Neural cell (in vitro differentiated cells): ENCODE measurements around the gene SDF4.
"Not testable (repeated sequence)": the region's sequence is repeated elsewhere in the genome, so short reads cannot be mapped to it uniquely, and the experiment has no call there.

Experiments used
- CTCF ChIP-seq: fragments of 450-650 bp; IDR thresholded peaks from 2 replicates; pipeline ENCODE4 v1.5.1; 2014; ENCODE audit warnings: antibody characterized with exemption, mild to moderate bottlenecking, moderate library complexity; ENCODE audit not compliant: poor library complexity, severe bottlenecking
- EP300 ChIP-seq: fragments of 450-650 bp; conservative IDR thresholded peaks from 2 replicates; pipeline ENCODE4 v1.6.1; 2014; ENCODE audit warnings: antibody characterized with exemption, mild to moderate bottlenecking, moderate library complexity; ENCODE audit not compliant: poor library complexity, severe bottlenecking
- EZH2 ChIP-seq: fragments of 200-600, 300-800 bp; shearing (Covaris generic), sonication (generic); IDR thresholded peaks from 2 replicates; pipeline ENCODE4 v1.6.1; 2014; ENCODE audit warnings: antibody characterized with exemption, low read length, borderline replicate concordance, mild to moderate bottlenecking; ENCODE audit not compliant: insufficient read depth, poor library complexity, severe bottlenecking
- POLR2AphosphoS5 ChIP-seq: IDR thresholded peaks from 2 replicates; pipeline ENCODE4 v1.6.1; 2012
- REST ChIP-seq: IDR thresholded peaks from 2 replicates; pipeline ENCODE4 v1.6.1; 2012; ENCODE audit warnings: borderline replicate concordance

- TF ChIP-seq CTCF, POLR2AphosphoS5, REST, EP300, EZH2: not testable (repeated sequence)
Measured at GRCh38 chr1:1195726-1196125, 36.1 kb downstream of the SDF4 start.
